HG02884 (cell line): ENCODE results near the gene BRDT.
A peak's percentile ranks its signal among the peaks of the same experiment; 100 is the strongest.

Experiments
- ATAC-seq: cut with Tn5 transposase; IDR thresholded peaks from one replicate; pipeline ENCODE4 v1.9.1; 2021; ENCODE audit warnings: mild to moderate bottlenecking, moderate library complexity; ENCODE audit not compliant: unreplicated experiment

BRDT gene

DNA sequence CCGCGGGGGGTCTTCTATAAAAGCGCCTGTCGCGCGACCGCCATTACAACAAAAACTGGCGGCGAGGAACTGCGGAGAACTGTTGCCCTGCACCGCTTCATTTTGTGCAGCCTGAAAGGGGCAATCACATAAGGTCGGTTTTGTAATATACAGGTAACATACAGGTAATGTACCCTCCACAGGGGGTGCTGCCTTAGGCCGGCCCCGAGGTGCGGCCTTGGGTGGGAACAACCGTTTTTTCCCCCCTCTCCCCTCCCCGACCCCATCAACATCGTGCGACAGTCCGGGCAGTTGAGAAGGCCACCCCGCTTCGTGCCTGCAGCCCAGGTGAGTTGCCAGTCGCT lies at the start of gene BRDT:
Gene BRDT, plus strand, starts transcription at position 46 of the 344 bp plus-strand sequence. CDS start 13,354 bp downstream, outside the sequence.
- ATAC-seq: no peak

DNA sequence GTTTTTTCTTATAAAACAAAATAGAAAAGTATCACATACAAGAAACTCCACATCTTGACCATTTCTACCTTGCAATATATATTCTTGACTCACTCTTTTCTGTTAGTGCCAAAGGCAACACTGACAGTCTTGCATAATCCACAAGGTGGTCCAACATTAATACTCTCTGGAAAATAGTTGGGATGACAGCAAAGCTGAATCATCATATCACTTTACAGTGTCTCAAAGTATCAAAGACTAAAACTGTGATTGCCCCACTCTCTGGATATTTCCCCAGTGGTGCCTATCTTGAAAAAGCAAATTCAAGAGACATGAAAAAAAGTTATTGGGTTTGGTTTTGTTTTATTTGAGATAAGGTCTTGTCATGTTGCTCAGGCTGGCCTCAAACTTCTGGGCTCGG lies 48.6 kb upstream of the BRDT start:
- ATAC-seq: no peak

DNA sequence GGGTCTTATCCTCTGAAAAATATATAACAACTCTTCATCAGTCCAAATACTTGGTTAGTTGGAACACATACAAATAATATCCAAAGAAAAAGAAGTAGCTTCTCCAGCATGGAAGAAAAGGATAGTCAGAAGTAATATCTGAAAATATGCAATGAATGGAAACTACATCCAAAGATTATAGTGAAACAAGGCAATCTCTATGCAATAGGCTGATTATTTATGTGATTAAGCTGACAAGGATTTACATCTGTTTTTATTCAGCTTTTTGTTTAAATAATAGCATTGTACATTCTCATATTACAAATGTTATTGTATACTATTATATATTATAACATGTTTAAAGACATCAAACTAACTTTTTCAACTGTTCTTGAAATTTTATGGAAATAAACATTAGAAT lies 48.0 kb upstream of the BRDT start:
- no peak for ATAC-seq

DNA sequence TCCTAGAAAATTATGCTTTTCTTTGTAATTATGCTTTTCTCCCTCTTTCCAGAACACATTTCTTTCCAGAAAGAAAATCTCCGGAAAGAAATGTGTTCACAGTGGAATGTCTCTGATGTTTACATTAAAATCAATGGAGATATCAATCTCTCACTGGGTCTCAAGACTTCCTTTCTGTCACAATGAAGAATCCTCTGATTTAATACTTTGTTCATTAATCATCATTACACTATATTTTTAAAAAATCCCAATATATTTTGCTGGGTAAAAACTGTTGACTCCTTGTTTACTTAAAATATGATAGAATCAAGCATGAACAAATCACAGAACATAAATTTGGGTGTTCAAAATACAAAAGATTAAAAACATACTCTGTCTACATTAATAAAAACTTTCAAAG lies 36.9 kb upstream of the BRDT start:
- ATAC-seq: no peak

DNA sequence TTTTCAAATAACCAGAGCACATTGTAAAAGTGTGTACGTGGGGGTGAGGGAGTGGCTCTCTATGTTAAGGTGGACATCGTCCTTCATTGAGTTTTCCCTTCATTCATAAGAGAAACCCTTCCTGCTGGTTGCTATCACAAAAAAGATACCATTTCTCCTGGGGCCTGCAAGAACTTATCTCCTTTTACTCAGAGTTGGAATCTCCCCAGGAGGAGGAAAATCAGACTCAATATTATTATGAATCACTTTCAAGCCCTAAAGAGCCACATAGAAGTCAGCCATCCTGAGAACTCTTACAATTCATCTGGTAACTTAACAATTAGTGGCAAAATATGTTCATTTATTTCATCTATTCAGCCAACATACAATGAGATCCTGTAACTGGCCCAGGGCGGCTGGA lies 36.2 kb upstream of the BRDT start:
- no peak for ATAC-seq

DNA sequence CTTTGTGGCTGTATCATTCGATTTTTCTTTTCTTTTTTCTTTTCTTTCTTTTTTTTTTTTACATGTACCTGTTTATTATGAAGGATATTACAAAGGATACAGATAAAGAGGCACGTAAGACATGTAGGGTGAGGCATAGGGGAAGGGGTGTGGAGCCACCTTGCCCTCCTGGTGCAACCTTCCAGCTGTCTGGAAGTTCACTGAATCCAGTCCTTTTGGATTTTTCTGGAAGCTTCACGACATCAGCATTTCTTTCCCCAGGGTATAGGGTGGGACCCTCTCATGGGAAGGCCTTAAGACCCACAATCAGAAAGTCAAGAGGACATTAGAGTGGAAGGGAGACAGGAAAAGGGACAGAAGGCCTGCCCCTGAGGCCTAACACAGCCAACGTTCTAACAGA lies 33.2 kb upstream of the BRDT start:
- ATAC-seq: no peak

DNA sequence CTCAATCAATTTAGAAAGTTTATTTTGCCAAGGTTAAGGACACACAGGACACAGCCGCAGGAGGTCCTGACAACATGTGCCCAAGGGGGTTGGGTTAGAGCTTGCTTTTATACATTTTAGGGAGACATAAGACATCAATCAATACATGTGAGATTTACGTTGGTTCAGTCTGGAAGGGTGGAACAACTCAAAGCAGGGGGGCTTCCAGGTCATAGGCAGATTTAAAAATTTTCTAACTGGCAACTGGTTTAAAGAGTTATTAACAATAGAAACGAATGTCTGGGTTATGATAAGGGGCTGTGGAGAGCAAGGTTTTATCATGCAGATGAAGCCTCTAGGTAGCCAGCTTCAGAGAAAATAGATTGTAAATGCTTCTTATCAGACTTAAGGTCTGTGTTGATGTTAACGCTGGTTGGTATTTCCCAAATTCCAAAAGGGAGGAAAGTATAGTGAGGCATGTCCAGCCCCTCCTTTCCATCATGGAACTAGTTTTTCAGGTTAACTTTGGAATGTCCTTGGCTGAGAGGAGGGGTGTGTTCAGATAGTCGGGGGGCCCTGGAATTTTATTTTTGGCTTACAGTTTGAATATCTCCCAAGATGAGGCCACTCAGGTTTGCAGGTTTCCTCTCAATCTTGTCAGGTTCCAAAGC lies 32.3 kb upstream of the BRDT start:
- ATAC-seq: no peak

DNA sequence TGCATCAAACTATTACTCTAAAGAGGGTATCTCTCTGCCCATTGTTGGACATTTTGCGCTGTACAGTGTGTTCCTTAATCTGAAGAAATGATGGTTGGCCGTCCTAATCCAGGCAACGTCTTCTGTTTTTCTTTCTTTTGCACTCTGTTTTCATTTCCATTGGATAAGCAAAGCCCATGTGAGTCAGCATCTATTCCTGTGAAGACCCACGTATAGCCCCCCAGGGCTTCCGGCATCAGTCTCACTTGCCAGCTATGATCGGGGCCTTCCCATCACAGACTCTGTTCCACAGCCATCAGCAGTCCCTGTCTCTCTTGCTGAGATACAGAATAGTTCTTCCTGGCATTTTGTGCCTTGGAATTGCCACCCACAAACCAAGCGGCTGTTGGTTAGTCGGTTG lies 29.2 kb upstream of the BRDT start:
- no peak for ATAC-seq

DNA sequence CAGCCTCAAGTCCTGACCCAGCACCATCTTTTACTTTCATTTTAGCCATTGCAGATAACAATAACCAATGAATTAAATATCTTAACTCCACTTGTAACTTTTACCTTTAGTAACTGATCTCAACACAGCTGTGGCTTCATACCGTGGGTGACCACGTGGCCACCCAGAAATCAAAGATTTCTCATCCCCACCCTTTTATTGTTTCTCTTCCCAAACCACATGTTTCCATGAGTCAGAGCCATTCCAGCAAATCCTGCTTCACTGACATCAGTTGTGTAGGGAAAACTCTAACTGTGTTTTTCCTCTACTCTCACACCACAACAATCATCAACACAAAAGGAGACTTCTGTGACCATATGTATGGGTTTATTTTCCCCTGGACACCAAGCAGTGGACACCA lies 25.1 kb upstream of the BRDT start:
- ATAC-seq: no peak

DNA sequence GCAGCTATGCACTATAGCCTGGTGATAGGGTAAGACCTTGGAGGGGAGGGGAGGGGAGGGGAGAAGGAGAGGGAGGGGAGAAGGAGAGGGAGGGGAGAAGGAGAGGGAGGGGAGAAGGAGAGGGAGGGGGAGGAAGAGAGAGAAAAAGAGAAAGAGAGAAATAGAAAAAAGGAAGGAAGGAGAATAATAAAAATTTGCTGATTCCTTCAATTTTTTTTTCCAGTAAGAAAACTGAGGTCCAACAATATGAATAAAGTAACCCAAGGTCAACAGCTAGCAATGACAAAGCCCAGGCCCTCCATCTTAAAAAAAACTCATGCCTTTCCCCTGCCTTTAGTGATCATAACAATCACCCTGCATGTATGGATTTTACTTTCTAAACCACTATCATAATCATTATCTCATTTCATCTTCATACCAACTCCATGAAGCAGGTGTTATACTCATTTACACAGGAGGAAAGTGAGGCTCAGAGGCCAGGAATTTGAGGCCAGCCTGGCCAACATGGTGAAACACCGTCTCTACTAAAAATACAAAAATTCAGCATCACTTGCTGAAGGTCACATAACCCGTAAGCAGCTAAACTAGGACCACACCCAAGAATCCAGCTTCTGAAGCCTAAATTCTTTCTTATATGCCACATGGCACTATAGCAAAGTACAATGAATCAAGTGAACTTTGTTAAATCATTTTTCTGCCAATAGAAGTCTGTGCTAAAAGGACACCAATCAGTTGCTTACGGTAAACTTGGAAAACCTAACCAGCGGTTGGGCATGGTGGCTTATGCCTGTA lies 23.4 kb upstream of the BRDT start:
- no peak for ATAC-seq

DNA sequence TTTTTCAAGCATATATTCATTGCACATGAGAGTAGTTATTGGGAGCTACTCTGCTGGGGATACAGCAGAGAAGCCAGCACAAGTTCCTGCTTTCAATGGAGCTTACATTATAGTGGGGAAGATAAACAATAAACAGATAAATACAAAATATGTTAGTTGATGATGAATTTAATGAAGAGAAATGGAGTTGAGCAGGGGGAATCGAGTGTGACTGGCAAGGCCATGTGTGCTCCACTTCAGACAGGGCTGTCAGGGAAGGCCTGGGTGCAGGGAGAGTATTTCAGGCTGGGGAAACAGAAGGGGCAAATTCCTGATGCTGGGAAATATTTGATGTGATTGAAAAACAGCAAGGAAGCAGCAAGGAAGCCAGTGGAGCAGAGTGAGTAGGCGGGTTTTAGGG lies 21.2 kb upstream of the BRDT start:
- no peak for ATAC-seq

DNA sequence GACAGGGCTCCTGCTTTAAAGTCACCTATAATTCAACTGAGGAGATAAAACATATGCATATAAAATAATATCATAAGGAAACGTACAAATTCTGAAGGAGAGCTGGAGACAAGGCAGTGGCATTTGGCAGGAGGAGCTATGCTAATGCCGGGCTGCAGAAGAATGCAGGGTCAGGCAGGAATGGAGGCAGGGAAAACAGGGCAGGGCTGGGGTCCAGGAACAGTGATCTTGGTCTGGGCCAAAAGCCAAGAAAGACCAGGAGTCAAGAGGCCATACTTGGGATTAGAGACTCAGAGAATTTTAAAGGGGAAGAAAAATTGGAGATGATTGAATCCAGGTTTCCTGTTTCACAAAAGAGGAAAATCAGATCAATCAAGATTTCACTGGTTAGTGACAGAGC lies 20.0 kb upstream of the BRDT start:
- no peak for ATAC-seq

DNA sequence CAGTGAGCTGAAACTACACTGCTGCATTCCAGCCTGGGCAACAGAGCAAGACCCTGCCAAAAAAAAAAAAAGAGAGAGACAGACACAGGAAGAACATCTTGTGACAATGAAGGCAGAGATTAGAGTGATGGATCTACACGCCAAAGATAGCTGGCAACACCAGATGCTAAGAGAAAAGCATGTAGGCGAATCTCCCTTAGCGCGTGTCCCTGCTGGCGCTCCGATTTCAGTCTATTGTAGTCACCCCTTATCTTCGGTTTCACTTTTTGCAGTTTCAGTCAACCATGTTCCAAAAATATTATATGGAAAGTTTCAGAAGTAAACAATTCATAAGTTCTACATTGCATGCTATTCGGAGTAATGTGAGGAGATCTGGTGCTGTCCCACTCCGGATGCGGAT lies 11.6 kb upstream of the BRDT start:
- no peak for ATAC-seq

DNA sequence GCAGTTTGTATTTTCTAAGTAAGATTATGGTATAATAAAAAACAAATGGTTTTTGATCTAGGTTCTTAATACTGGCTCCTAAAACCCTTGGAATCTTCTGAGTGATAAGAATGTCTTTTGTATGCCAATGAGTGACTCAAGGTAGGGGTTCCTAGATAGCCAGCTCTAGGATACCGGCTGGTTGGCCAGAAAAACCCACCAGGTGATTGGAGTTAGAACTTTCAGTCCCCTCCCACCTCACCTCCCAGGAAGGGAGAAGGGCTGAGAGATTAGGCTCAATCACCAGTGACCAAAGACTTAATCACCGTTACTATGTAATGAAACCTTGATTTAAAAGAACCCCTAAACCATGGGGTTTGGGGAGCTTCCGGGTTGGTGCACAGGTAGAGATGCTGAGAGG lies 8.7 kb upstream of the BRDT start:
- no peak for ATAC-seq

DNA sequence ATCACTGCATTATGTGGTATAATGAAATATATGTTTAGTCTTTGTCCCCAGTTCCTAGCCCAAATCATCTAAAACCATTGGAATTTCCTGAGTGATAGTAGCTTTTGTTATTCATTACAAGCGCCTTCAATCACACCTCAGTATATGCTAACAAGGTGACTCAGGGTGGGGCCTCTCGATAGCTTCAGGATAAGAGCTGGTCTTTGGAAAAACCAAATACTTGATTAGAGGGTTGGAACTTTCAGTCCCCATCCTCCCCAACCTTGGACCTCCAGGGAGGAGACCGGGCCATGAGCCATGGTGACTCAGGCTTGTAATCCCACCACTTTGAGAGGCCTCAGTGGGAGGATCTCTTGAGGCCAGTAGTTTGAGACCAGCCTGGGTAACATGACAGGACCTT lies 5.1 kb upstream of the BRDT start:
- no peak for ATAC-seq

DNA sequence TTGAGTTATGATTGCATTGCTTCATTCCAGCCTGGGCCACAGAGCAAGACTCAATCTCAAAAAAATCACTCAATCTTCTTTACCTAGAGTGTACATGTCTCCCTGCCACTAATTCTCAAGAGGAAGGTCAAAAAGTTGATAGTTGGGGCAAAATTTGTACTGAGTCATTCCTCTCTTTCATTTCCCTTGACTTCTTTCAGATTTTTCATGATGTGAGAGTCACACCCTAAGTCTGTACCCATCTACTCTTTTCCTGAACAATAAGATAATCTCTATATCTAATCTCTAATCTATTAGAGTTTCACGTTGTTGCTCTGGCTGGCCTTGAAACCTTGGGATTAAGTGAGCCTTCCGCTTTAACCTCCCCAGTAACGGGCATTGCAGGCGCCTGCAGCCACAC lies 1.1 kb upstream of the BRDT start:
- ATAC-seq: peak; percentile 59

DNA sequence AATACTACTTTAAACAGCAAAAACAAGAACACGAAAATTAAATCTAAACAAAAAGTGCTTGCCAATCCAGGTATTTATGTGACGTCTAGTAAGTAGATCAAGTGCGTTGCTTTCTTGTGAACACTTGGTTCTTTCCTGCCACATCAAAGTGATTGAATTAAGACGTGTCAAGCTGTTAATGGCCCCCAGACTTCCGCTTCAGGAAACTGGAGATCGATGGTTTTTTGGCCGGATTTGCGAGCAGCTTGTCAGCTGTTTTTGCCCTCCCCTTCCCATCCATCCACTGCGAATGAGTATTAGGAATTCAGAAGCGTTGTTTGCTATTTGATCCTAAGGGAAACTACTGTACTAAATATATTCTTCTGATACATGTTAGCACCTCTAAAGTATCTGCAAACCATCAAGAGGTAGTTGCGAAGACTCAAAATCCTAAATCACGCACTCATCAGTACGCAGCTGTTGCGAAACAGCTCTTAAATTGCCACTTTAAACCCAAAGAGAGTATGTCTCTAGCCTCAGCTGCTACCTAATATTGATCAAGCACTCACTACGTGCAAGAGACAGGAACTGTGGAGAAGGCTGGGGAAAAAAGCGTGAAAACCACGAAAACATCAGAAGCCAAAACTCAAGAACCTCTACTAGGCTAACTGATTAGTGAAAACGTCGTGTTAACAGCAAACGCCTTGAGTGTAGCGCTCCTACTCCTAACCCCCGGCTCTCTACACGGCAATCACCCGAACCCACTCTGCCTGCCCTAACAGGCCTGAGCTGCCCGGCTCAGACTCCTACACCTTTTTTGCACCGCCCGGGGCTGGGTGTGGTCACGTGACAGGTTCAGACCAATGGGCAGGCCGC lies 473 bp upstream of the BRDT start:
- no peak for ATAC-seq

DNA sequence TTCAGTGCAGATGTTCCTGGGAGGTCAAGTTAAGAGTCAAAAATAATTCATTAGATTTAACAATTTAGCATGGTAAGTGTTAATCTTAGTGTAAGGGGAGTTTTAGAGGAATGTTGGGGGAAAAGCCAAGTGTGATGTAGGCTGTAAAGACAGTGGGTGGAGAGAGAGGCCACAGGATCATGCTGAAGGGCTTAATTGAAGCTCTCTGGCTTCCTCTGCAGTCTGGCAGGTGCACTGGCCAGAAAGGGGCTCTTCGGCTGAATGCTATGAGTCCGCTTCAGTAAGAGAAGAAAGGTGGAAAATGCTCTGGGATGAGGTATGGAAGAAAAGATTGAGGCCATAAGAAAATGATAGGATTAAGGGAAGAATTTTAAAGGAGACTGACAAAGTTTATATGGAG lies 3.0 kb downstream of the BRDT start:
- no peak for ATAC-seq

DNA sequence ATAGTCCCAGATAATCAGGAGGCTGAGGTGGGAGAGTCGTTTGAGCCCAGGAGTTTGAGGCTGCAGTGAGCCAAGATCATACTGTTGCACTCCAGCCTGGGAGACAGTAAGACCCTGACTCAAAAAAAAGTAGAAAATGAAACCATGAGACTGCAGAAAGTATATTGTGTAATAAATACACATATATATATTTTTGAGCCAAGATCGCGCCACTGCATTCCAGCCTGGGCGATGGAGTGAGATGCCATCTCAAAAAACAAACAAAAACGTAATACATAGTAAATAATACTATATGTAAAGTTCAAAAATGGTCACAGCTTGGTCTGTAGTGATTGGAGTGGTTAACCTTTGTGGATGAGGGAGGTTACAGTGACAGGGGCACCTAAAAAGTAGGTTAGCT lies 9.7 kb downstream of the BRDT start:
- ATAC-seq: no peak

DNA sequence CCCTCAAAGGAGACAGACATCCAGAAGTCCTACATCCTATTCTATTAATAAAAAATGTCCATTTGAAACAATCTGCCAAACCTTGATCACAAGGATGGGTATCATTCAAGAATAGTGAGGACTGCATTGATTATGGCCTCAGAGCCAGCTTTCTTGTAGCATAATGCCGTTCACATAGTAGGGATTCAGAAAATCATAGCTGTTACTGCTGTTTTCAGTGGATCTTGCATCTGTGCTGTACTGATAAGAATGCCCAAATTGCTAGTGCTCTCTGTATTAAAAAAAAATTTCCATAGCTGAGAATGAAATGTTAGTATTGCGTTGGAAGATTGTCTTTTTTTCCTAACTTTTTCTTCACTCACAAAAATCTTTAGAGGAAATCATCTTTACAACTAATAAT lies 19.1 kb downstream of the BRDT start:
- ATAC-seq: no peak

DNA sequence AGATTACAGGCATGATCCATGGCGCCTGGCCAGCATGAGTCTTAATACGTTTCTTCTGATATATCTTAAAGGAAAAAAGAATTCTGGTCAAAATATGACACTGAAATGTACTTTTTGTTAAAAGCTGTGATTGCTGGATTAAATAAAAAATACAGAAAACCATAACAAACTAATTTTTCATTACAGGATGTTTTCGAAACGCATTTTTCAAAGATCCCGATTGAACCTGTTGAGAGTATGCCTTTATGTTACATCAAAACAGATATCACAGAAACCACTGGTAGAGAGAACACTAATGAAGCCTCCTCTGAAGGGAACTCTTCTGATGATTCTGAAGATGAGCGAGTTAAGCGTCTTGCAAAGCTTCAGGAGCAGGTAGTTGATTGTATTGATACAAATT lies 30.2 kb downstream of the BRDT start:
- no peak for ATAC-seq

DNA sequence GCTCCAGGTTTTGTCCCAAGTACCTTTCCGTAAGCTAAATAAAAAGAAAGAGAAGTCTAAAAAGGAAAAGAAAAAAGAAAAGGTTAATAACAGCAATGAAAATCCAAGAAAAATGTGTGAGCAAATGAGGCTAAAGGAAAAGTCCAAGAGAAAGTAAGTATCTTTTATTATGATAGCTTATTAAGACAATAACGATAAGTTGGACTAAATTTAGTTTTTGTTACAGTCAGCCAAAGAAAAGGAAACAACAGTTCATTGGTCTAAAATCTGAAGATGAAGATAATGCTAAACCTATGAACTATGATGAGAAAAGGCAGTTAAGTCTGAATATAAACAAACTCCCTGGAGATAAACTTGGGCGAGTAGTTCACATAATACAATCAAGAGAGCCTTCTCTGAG lies 31.5 kb downstream of the BRDT start:
- ATAC-seq: no peak
